ENCODE data around the gene BCLAF1.
"Not testable (repeated sequence)": the region's sequence is repeated elsewhere in the genome, so short reads cannot be mapped to it uniquely, and the experiment has no call there.

The BCLAF1 gene

GRCh38 chr6:136249336-136249735 is 40.3 kb downstream of the BCLAF1 start:
- DNase-seq (ENCODE audit: low read depth in 1 of 2, low spot score in 1 of 2): no peak

GRCh38 chr6:136244061-136244616 is 45.5 kb downstream of the BCLAF1 start:
- DNase-seq (ENCODE audit: low read depth in 1 of 2, low spot score in 1 of 2): no peak

- no peak for DNase-seq (ENCODE audit: low read depth in 1 of 2, low spot score in 1 of 2)
Observed at GRCh38 chr6:136236466-136237293, 53.0 kb downstream of the BCLAF1 start.

- DNase-seq (ENCODE audit: low read depth in 1 of 2, low spot score in 1 of 2): no peak
Observed at GRCh38 chr6:136235233-136235564, 54.4 kb downstream of the BCLAF1 start.

DNA sequence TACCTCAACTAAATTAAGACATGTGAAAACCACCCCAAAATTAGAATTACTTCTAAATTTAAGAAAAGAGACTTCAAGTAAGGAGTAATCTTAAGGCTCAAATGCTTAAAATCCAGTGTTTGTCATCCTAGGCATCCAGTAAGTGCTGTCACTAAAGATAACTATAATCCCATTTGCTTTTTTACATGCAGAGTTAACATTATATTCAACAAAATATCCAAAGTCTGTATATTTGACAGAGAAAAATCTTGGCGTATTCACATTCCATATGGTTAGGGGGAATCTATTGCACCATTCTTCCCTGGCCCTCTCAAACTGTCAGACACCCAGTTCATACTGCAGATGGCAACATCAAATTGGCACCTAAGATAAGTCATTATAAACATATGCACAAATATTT is 56.9 kb downstream of the BCLAF1 start:
- no peak for DNase-seq (ENCODE audit: low read depth in 1 of 2, low spot score in 1 of 2)

DNA sequence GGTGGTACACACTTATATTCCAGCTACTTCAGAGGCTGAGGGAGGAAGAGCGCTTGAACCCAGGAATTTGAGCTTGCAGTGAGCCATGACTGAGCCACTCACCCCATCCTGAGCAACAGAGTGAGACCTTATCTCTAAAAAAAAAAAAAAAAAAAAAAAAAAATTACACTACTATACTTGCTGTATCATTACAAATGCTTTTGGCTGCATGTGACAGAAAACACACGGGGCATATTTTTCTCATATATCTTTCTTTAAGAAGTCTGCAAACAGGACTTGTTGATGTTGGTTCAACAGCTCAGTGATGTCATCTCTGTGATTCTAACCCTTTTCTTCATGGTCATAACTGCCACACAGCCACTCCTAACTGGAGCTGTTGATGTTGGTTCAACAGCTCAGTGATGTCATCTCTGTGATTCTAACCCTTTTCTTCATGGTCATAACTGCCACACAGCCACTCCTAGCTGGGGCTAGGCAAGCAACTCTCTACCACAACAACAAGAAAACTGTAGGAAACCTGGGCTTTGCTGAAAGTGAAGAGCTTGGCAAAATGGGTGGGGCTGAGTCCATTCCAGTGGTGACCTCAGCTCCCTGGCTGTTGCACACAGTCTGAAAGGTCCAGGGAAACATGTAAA is 59.3 kb downstream of the BCLAF1 start:
- no peak for DNase-seq (ENCODE audit: low read depth in 1 of 2, low spot score in 1 of 2)

DNA sequence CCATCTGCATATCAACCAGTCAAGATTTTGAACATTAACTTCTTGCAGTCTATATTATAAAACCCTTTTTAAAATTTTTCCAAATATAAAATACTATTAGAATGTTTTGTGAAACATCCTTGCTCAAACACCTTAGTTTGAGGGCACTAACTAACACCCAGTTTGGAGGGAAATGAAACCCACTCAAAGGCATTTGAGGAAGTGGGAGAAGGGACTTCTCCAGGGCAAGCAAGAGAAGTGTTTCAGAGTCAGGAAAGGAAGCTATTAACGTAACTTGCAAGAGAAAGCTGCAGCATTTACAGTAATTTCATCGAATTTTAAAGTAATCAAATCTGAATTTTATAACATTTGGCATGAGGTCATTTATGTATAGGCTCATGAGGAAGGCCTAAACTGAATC is 60.8 kb downstream of the BCLAF1 start:
- no peak for DNase-seq (ENCODE audit: low read depth in 1 of 2, low spot score in 1 of 2)

GRCh38 chr6:136226674-136227377 is 62.8 kb downstream of the BCLAF1 start:
- no peak for DNase-seq (ENCODE audit: low read depth in 1 of 2, low spot score in 1 of 2)

- DNase-seq (ENCODE audit: low read depth in 1 of 2, low spot score in 1 of 2): peak; percentile 9 to 50
Observed at GRCh38 chr6:136226027-136226673, 63.5 kb downstream of the BCLAF1 start.

- DNase-seq (ENCODE audit: low read depth in 1 of 2, low spot score in 1 of 2): peak in 1 of 2 donors; percentile 17
Observed at GRCh38 chr6:136225496-136225895, 64.2 kb downstream of the BCLAF1 start.

DNA sequence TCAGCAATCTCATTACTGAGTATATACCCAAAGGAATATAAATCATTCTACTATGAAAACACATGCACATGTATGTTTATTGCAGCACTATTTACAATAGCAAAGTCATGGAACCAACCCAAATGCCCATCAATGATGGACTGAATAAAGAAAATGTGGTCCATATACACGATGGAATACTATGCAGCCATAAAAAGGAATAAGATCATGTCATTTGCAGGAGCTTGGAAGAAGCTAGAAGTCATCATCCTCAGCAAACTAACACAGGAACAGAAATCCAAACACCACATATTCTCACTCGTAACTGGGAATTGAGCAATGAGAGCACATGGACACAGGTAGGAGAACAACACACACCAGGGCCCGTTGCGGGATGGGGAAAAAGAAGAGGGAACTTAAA is 64.7 kb downstream of the BCLAF1 start:
- DNase-seq (ENCODE audit: low read depth in 1 of 2, low spot score in 1 of 2): not testable (repeated sequence)

GRCh38 chr6:136216503-136217401 is 72.9 kb downstream of the BCLAF1 start:
- DNase-seq (ENCODE audit: low read depth in 1 of 2, low spot score in 1 of 2): no peak

DNA sequence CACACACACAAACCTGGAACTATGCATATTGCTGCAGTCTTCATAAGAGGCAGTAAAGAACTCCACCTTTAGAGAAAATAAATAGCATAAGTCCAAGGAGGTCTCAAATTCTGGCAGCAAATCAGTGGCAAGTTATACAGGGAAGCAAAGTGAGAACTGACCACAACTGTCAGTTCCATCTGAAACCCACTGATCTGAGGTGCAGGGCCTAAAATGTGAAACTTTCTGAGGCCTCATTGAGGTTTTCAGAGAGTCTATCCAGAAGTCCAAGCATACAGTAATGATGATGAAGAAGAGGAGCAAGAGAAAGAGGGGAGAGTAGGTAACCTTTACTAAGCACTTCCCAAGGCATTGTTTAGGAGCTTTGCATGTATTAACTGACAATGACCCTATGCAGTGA is 75.8 kb downstream of the BCLAF1 start:
- DNase-seq (ENCODE audit: low read depth in 1 of 2, low spot score in 1 of 2): no peak

GRCh38 chr6:136213012-136213539 is 76.6 kb downstream of the BCLAF1 start:
- DNase-seq (ENCODE audit: low read depth in 1 of 2, low spot score in 1 of 2): no peak

GRCh38 chr6:136212608-136213007 is 77.0 kb downstream of the BCLAF1 start:
- no peak for DNase-seq (ENCODE audit: low read depth in 1 of 2, low spot score in 1 of 2)

GRCh38 chr6:136210398-136211165 is 79.1 kb downstream of the BCLAF1 start:
- DNase-seq (ENCODE audit: low read depth in 1 of 2, low spot score in 1 of 2): no peak

- no peak for DNase-seq (ENCODE audit: low read depth in 1 of 2, low spot score in 1 of 2)
Observed at GRCh38 chr6:136209496-136209895, 80.2 kb downstream of the BCLAF1 start.

DNA sequence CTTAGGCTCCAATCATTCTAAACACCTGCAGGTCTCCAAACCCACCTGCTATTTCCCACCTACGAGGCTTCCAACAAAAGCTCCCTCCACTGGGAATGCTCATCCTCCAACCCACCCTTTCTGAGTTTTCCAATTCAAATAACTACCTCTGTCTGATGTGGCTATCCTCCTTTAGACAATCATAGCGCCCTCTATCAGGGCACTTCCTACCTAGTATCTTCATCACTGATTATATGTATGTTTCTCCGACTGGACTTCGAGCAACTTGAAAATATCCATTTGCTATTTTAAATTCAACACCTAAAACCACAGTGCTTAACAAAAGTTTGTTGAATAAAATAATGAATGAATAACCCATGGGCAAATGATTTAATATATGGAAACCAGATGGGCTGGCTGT is 80.9 kb downstream of the BCLAF1 start:
- no peak for DNase-seq (ENCODE audit: low read depth in 1 of 2, low spot score in 1 of 2)
